Muscle of back (tissue), 13 donors: ENCODE data around the gene ATP11C. TPM values are rescaled to one million over a fixed set of nuclear protein-coding genes. Genes with fewer than 3 reads are reported as not detected.
"Not testable (repeated sequence)": the region's sequence is repeated elsewhere in the genome, so short reads cannot be mapped to it uniquely, and the experiment has no call there.

Source experiments
- DNase-seq, 3 donors: peaks; one replicate each; pipeline versions ENCODE4 v3.0.0 to v3.0.0-alpha.2; 2013
- long read RNA-seq, 9 donors: transcript quantifications; one replicate each; lab custom pipeline, GENCODE V29; 2026
- polyA plus RNA-seq, 10 donors: library from polyadenylated mRNA; unstranded; fragments of 120-200 nt; gene quantifications; one replicate each; pipeline ENCODE4 v1.2.1, GENCODE V29; 2013; ENCODE audit not compliant: insufficient read length in 10 of 10

ATP11C gene
- polyA plus RNA-seq: 10 to 100 TPM; 11.7 to 22.4 (median 15.5) TPM
- long read RNA-seq, donor 1, partial matches to known transcripts: 0 of 1 reads
- long read RNA-seq, donor 1, other reads (novel, unspliced or antisense): 0 of 1 reads
- long read RNA-seq, donor 2: 0 reads
- long read RNA-seq, donor 3: 0 reads
- long read RNA-seq, donor 4: 0 reads
- long read RNA-seq, donor 5: 0 reads
- long read RNA-seq, donor 6: 0 reads
- long read RNA-seq, donor 7: 0 reads
- long read RNA-seq, donor 8: 0 reads
- long read RNA-seq, donor 9: 0 reads

- DNase-seq: peak; percentile 84 to 91 (median 84)
Observed at GRCh38 chrX:139932901-139933796, at the start of gene ATP11C. ATP11C (minus strand) TSS chrX:139933053; CDS start chrX:139932042, 1,011 bp downstream.

- no peak for DNase-seq
Observed at GRCh38 chrX:139974471-139974870, 41.6 kb upstream of the ATP11C start.

GRCh38 chrX:139972629-139973624, 40.1 kb upstream of the ATP11C start:
- no peak for DNase-seq

GRCh38 chrX:139972113-139972512, 39.3 kb upstream of the ATP11C start:
- no peak for DNase-seq

GRCh38 chrX:139971394-139971749, 38.5 kb upstream of the ATP11C start:
- no peak for DNase-seq

GRCh38 chrX:139969286-139969685, 36.4 kb upstream of the ATP11C start:
- no peak for DNase-seq

GRCh38 chrX:139967750-139968149, 34.9 kb upstream of the ATP11C start:
- no peak for DNase-seq

GRCh38 chrX:139967300-139967699, 34.4 kb upstream of the ATP11C start:
- DNase-seq: no peak

- DNase-seq: not testable (repeated sequence)
Observed at GRCh38 chrX:139966159-139966558, 33.3 kb upstream of the ATP11C start.

GRCh38 chrX:139965421-139965820, 32.6 kb upstream of the ATP11C start, which contains the start of gene CXorf66:
CXorf66 (minus strand) TSS chrX:139965521; CDS start chrX:139965496, 25 bp downstream.
- no peak for DNase-seq

GRCh38 chrX:139961091-139961490, 28.2 kb upstream of the ATP11C start:
- not testable (repeated sequence) for DNase-seq

- DNase-seq: no peak
Observed at GRCh38 chrX:139949703-139950102, 16.9 kb upstream of the ATP11C start.

GRCh38 chrX:139945075-139945474, 12.2 kb upstream of the ATP11C start:
- no peak for DNase-seq

GRCh38 chrX:139936259-139936658, 3.4 kb upstream of the ATP11C start:
- no peak for DNase-seq

GRCh38 chrX:139933904-139934303, 1.1 kb upstream of the ATP11C start:
- DNase-seq: no peak

GRCh38 chrX:139932073-139932900, 566 bp downstream of the ATP11C start:
- DNase-seq: peak; percentile 19 to 76 (median 41)

GRCh38 chrX:139931646-139932072, 1.2 kb downstream of the ATP11C start:
- no peak for DNase-seq

GRCh38 chrX:139930916-139931645, 1.8 kb downstream of the ATP11C start:
- DNase-seq: peak in 2 of 3 donors; percentile 8 to 40

- DNase-seq: no peak
Observed at GRCh38 chrX:139930401-139930800, 2.5 kb downstream of the ATP11C start.

- no peak for DNase-seq
Observed at GRCh38 chrX:139929876-139930275, 3.0 kb downstream of the ATP11C start.
